T-cell (primary cell): Measurements from ENCODE around the gene C9orf57. TPM values are rescaled to one million over a fixed set of nuclear protein-coding genes. Genes with fewer than 3 reads are reported as not detected.
"Not testable (repeated sequence)": the region's sequence is repeated elsewhere in the genome, so short reads cannot be mapped to it uniquely, and the experiment has no call there.

Experiments used
- ATAC-seq, 4 experiments: fragments of 200-7000 bp in 3 of 4; fragments of 150-1000 bp in 1 of 4; cut with Tn5 transposase; replicated peaks in 1 of 4; 1 replicate in 3 of 4; 2 replicates in 1 of 4; pipeline ENCODE4 v1.10.0; 2021; ENCODE audit warnings: moderate library complexity in 3 of 4, mild to moderate bottlenecking in 2 of 4, moderate number of reproducible peaks in 1 of 4
- CTCF ChIA-PET, 2 donors: fragments of 300-600 bp; sonication (Branson Sonifier 250); formaldehyde crosslinking; loops; one replicate each; lab custom pipeline; 2022; ENCODE audit warnings: antibody characterized with exemption in 2 of 2; lab: Charles Lee
- POLR2A ChIA-PET, 2 donors: fragments of 300-600 bp; sonication (Branson Sonifier 250); formaldehyde crosslinking; loops; one replicate each; lab custom pipeline; 2022; ENCODE audit warnings: antibody characterized with exemption in 2 of 2; lab: Charles Lee
- DNase-seq, 35 experiments: peaks; one replicate each; pipeline versions ENCODE4 v3.0.0 to v3.0.0-alpha.2; 2013 to 2023
- H3K27ac ChIP-seq: one replicate; pipeline ENCODE4 v1.5.1; 2013; ENCODE audit warnings: low read length
- H3K27me3 ChIP-seq, 2 experiments: replicated peaks in 1 of 2; 1 replicate in 1 of 2; 2 replicates in 1 of 2; pipeline versions ENCODE4 v1.6.1 to v1.7.0; 2013; ENCODE audit warnings: low read length in 1 of 2, mixed read lengths in 1 of 2; ENCODE audit not compliant: control insufficient read depth in 2 of 2, insufficient read depth in 2 of 2; ENCODE audit errors: extremely low read depth in 1 of 2
- H3K36me3 ChIP-seq, 2 donors: 1 replicate in 1 of 2; 2 replicates in 1 of 2; pipeline versions ENCODE4 v1.6.1 to v1.7.0; 2013; ENCODE audit warnings: low read length in 1 of 2; ENCODE audit not compliant: control insufficient read depth in 2 of 2, insufficient read depth in 1 of 2; ENCODE audit errors: extremely low read depth in 1 of 2
- H3K4me1 ChIP-seq, 2 experiments: 1 replicate in 1 of 2; 2 replicates in 1 of 2; pipeline versions ENCODE4 v1.6.1 to v1.7.0; 2013; ENCODE audit warnings: low read length in 2 of 2, mixed read lengths in 1 of 2; ENCODE audit not compliant: insufficient read depth in 2 of 2, control insufficient read depth in 1 of 2; ENCODE audit errors: extremely low read depth in 1 of 2
- H3K4me3 ChIP-seq, 2 donors: 1 replicate in 1 of 2; 2 replicates in 1 of 2; pipeline versions ENCODE4 v1.5.1 to v1.7.0; 2013; ENCODE audit warnings: mild to moderate bottlenecking in 2 of 2, low read length in 1 of 2, moderate library complexity in 1 of 2; ENCODE audit not compliant: control insufficient read depth in 1 of 2; ENCODE audit errors: extremely low read depth in 1 of 2
- H3K9me3 ChIP-seq: 2 replicates; pipeline ENCODE4 v1.7.0; 2013
- H3K27ac Mint-ChIP-seq, 2 donors: one replicate each; pipeline ENCODE4 v1.8.0; 2020 to 2021; ENCODE audit warnings: mild to moderate bottlenecking in 2 of 2, mixed read lengths in 2 of 2
- H3K27me3 Mint-ChIP-seq, 2 donors: one replicate each; pipeline ENCODE4 v1.8.0; 2021 to 2022; ENCODE audit warnings: mixed read lengths in 2 of 2
- H3K36me3 Mint-ChIP-seq: one replicate; pipeline ENCODE4 v1.8.0; 2021; ENCODE audit warnings: mixed read lengths
- H3K4me1 Mint-ChIP-seq, 3 donors: one replicate each; pipeline ENCODE4 v1.8.0; 2020 to 2022; ENCODE audit warnings: mixed read lengths in 3 of 3, mild to moderate bottlenecking in 1 of 3
- H3K4me3 Mint-ChIP-seq, 3 donors: one replicate each; pipeline ENCODE4 v1.8.0; 2020 to 2022; ENCODE audit warnings: mild to moderate bottlenecking in 3 of 3, mixed read lengths in 3 of 3, moderate library complexity in 3 of 3
- H3K9me3 Mint-ChIP-seq, 3 donors: one replicate each; pipeline ENCODE4 v1.8.0; 2020 to 2022; ENCODE audit warnings: mixed read lengths in 3 of 3
- WGBS: methylation state at CpG from one replicate; pipeline ENCODE4 v1.1.5; 2013; ENCODE audit warnings: missing lambda C conversion rate; ENCODE audit not compliant: insufficient coverage; 5-methylcytosine and 5-hydroxymethylcytosine counted together
- total RNA-seq, 35 experiments: library from RNA in 6 of 35; stranded (reverse) in 6 of 35; fragments of 120-200 nt in 1 of 35; gene quantifications; one replicate each; pipeline versions ENCODE4 v1.2.1 to v1.2.4 and lab custom pipeline; 2013 to 2026

Gene C9orf57
- total RNA-seq, 5 donors from 2014 or later (not counting 1 experiment from before 2014, with no cell fraction given) = not detected

- no CpG with 5 or more reads among the region's 3 CpGs for WGBS
- Mint-ChIP-seq H3K4me1 (peaks cover 0 to 2% (median 2%) of the 10 kb centered on the region in 3 donors), H3K36me3 (no peaks in the 10 kb centered on the region), H3K27me3 (peaks cover 0 to 3% of the 10 kb centered on the region in 2 donors), H3K9me3 (no peaks in the 10 kb centered on the region), H3K4me3 (no peak overlapping the region), H3K27ac (no peak overlapping the region)
- Histone ChIP-seq H3K27me3 (peaks cover 0 to 4% of the 10 kb centered on the region in 2 experiments), H3K27ac (no peak overlapping the region), H3K9me3 (no peaks in the 10 kb centered on the region), H3K4me3 (no peak overlapping the region), H3K4me1 (peaks cover 0 to 4% of the 10 kb centered on the region in 2 experiments), H3K36me3 (no peaks in the 10 kb centered on the region)
- ChIA-PET CTCF (interaction anchor here (1.5 to 2.6 kb wide), 2 partner anchors 216 to 418 kb away, joined by 8 to 19 read pairs; no protein-coding TSS in a partner anchor), POLR2A (no interaction called here)
- DNase-seq (no peak), ATAC-seq (no peak)
Observed at GRCh38 chr9:72022841-72023240, 37.6 kb downstream of the C9orf57 start.

GRCh38 chr9:72013292-72013760 lies 47.1 kb downstream of the C9orf57 start:
- Histone ChIP-seq H3K27me3 (peaks cover 0 to 2% of the 10 kb centered on the region in 2 experiments), H3K4me3 (no peak overlapping the region), H3K27ac (no peak overlapping the region), H3K4me1 (no peaks in the 10 kb centered on the region), H3K9me3 (no peaks in the 10 kb centered on the region), H3K36me3 (no peaks in the 10 kb centered on the region)
- no peaks in the 10 kb centered on the region for H3K36me3 Mint-ChIP-seq
- no peaks in the 10 kb centered on the region for H3K27me3 Mint-ChIP-seq
- H3K27ac Mint-ChIP-seq = no peak overlapping the region
- WGBS = no CpG with 5 or more reads among the region's 1 CpG
- DNase-seq = no peak
- peaks cover 10 to 12% (median 10%) of the 10 kb centered on the region in 3 donors for H3K4me1 Mint-ChIP-seq
- CTCF ChIA-PET = no interaction called here
- no peaks in the 10 kb centered on the region for H3K9me3 Mint-ChIP-seq
- POLR2A ChIA-PET = interaction anchor here (0.6 to 1.1 kb wide), 2 partner anchors 139 to 194 kb away, joined by 3 to 4 read pairs; no protein-coding TSS in a partner anchor
- no peak overlapping the region for H3K4me3 Mint-ChIP-seq
- no peak for ATAC-seq

GRCh38 chr9:72012646-72013045 lies 47.8 kb downstream of the C9orf57 start:
- no peak overlapping the region for H3K4me3 ChIP-seq
- ATAC-seq (no peak), DNase-seq (no peak)
- ChIA-PET CTCF (no interaction called here), POLR2A (interaction anchor here (0.6 to 1.1 kb wide), 2 partner anchors 138 to 193 kb away, joined by 3 to 4 read pairs; no protein-coding TSS in a partner anchor)
- H3K9me3 Mint-ChIP-seq = no peaks in the 10 kb centered on the region
- H3K4me3 Mint-ChIP-seq = no peak overlapping the region
- WGBS = 80% methylated on average over 1 of the region's 4 CpGs
- no peak overlapping the region for H3K27ac Mint-ChIP-seq
- no peaks in the 10 kb centered on the region for H3K4me1 ChIP-seq
- no peaks in the 10 kb centered on the region for H3K9me3 ChIP-seq
- no peaks in the 10 kb centered on the region for H3K27me3 Mint-ChIP-seq
- H3K27me3 ChIP-seq = peaks cover 0 to 2% of the 10 kb centered on the region in 2 experiments
- peaks cover 10 to 12% (median 10%) of the 10 kb centered on the region in 3 donors for H3K4me1 Mint-ChIP-seq
- no peak overlapping the region for H3K27ac ChIP-seq
- H3K36me3 ChIP-seq = no peaks in the 10 kb centered on the region
- no peaks in the 10 kb centered on the region for H3K36me3 Mint-ChIP-seq

DNA sequence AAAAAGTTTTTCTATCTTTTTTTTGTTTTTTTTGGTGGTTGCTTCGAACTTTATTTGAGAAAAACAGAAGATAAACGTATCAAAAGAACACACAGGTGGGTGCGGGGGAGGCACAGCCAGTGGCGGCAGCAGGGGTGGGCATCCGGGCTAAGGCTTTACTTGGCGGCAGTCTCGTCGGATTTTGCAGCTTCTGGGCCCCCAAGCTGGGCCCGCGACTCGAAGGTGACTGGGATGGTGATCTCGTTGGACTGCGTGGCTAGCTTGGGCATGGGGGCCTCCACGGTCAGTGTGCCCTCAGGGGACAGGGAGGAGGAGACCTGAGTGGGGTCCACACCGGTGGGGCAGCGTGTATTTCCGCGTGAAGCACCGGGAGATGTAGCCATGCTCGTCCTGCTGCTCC lies 52.7 kb downstream of the C9orf57 start:
- H3K36me3 Mint-ChIP-seq, H3K9me3 ChIP-seq, H3K4me3 ChIP-seq, H3K9me3 Mint-ChIP-seq, H3K27ac Mint-ChIP-seq, H3K4me3 Mint-ChIP-seq, H3K4me1 ChIP-seq, H3K4me1 Mint-ChIP-seq, H3K27me3 Mint-ChIP-seq, POLR2A ChIA-PET, DNase-seq, ATAC-seq, H3K36me3 ChIP-seq, H3K27ac ChIP-seq, H3K27me3 ChIP-seq: not testable (repeated sequence)
- CTCF ChIA-PET = interaction anchor here in 1 of 2 donors (1.1 kb wide), 1 partner anchor 201 kb away, joined by 3 read pairs; no protein-coding TSS in a partner anchor
- 81% methylated on average over 10 of the region's 20 CpGs for WGBS

DNA sequence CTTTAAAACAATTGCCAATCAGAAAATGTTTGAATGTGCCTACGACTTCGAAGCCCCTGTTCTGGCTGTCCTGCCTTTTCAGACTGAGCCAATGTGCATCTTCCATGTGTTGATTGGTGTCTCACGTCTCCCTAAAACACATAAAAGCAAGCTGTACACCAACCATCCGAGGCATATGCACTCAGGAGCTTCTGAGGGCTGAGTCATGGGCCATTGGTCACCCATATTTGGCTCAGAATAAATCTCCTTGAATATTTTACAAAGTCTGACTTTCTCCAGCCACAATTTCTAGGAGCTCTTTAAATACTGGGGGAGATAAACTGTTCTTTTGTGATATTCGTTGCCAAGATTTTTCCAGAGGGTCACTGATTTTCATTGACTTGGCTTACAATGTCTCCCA lies 53.9 kb downstream of the C9orf57 start:
- POLR2A ChIA-PET = interaction anchor here in 1 of 2 donors (0.8 kb wide), 1 partner anchor 22 kb away, joined by 3 read pairs; no protein-coding TSS in a partner anchor
- Mint-ChIP-seq H3K36me3 (no peaks in the 10 kb centered on the region), H3K27me3 (no peaks in the 10 kb centered on the region), H3K4me1 (no peaks in the 10 kb centered on the region), H3K9me3 (no peaks in the 10 kb centered on the region), H3K27ac (no peak overlapping the region), H3K4me3 (no peak overlapping the region)
- H3K27ac ChIP-seq = no peak overlapping the region
- no peak overlapping the region for H3K4me3 ChIP-seq
- 87% methylated on average over 4 of the region's 5 CpGs for WGBS
- H3K27me3 ChIP-seq = peaks cover 0 to 2% of the 10 kb centered on the region in 2 experiments
- no peaks in the 10 kb centered on the region for H3K36me3 ChIP-seq
- ATAC-seq (no peak), DNase-seq (no peak)
- CTCF ChIA-PET = interaction anchor here in 1 of 2 donors (1.0 kb wide), 1 partner anchor 20 kb away, joined by 3 read pairs; no protein-coding TSS in a partner anchor
- H3K4me1 ChIP-seq = no peaks in the 10 kb centered on the region
- H3K9me3 ChIP-seq = no peaks in the 10 kb centered on the region

GRCh38 chr9:72005451-72005850 lies 55.0 kb downstream of the C9orf57 start:
- ChIA-PET CTCF (no interaction called here), POLR2A (no interaction called here)
- Mint-ChIP-seq H3K27ac (no peak overlapping the region), H3K36me3 (no peaks in the 10 kb centered on the region), H3K9me3 (no peaks in the 10 kb centered on the region), H3K4me3 (no peak overlapping the region), H3K4me1 (no peaks in the 10 kb centered on the region), H3K27me3 (no peaks in the 10 kb centered on the region)
- DNase-seq = no peak
- Histone ChIP-seq H3K4me3 (no peak overlapping the region), H3K27ac (no peak overlapping the region), H3K9me3 (no peaks in the 10 kb centered on the region), H3K36me3 (no peaks in the 10 kb centered on the region), H3K27me3 (peaks cover 0 to under 1% of the 10 kb centered on the region in 2 experiments), H3K4me1 (no peaks in the 10 kb centered on the region)
- no peak for ATAC-seq
